ENCODE data around the gene TEX11.
"Not testable (repeated sequence)": the region's sequence is repeated elsewhere in the genome, so short reads cannot be mapped to it uniquely, and the experiment has no call there.

TEX11 gene

GRCh38 chrX:70527053-70527452 lies 381.5 kb downstream of the TEX11 start:
- no peaks in the 10 kb centered on the region for H3F3A ChIP-seq (ENCODE audit: insufficient read depth, low read length)
- no peaks in the 10 kb centered on the region for H3K9me2 ChIP-seq (replicated peaks; ENCODE audit: insufficient read depth, low read length)
- no peaks in the 10 kb centered on the region for H3K27me3 ChIP-seq (replicated peaks; ENCODE audit: insufficient read depth, low read length)
- no peaks in the 10 kb centered on the region for H4K20me1 ChIP-seq (ENCODE audit: insufficient read depth, low read length)
- no peak overlapping the region for H3K4me3 ChIP-seq (ENCODE audit: low read length)
- H3K4me2 ChIP-seq (ENCODE audit: low read depth, low read length), result no peak overlapping the region
- H3K9me3 ChIP-seq (replicated peaks; ENCODE audit: insufficient read depth, low read length), result no peaks in the 10 kb centered on the region
- no peak overlapping the region for H3K9ac ChIP-seq (ENCODE audit: low read length)
- no peak overlapping the region for H2AFZ ChIP-seq (ENCODE audit: low read length)
- H3K27ac ChIP-seq (ENCODE audit: low read length), result no peak overlapping the region
- no peak for DNase-seq
- TF ChIP-seq EZH2 (optimal IDR thresholded peaks at IDR 0.05; ENCODE audit: low read depth, low read length) (no peak), CTCF (IDR thresholded peaks at IDR 0.05; ENCODE audit: low read length) (no peak), EZH2phosphoT487 (IDR thresholded peaks at IDR 0.05; ENCODE audit: low read length) (no peak)
- H3K79me2 ChIP-seq (ENCODE audit: low read length), result no peaks in the 10 kb centered on the region
- H3K4me1 ChIP-seq (ENCODE audit: low read length), result peaks cover 9% of the 10 kb centered on the region
- H3K36me3 ChIP-seq (replicated peaks; ENCODE audit: insufficient read depth, low read length), result no peaks in the 10 kb centered on the region

GRCh38 chrX:70525733-70526132 lies 382.8 kb downstream of the TEX11 start:
- H3K27me3 ChIP-seq (replicated peaks; ENCODE audit: insufficient read depth, low read length), result no peaks in the 10 kb centered on the region
- H3K27ac ChIP-seq (ENCODE audit: low read length), result no peak overlapping the region
- H2AFZ ChIP-seq (ENCODE audit: low read length), result no peak overlapping the region
- H3F3A ChIP-seq (ENCODE audit: insufficient read depth, low read length), result no peaks in the 10 kb centered on the region
- no peaks in the 10 kb centered on the region for H3K79me2 ChIP-seq (ENCODE audit: low read length)
- no peaks in the 10 kb centered on the region for H3K9me2 ChIP-seq (replicated peaks; ENCODE audit: insufficient read depth, low read length)
- peaks cover 9% of the 10 kb centered on the region for H3K4me1 ChIP-seq (ENCODE audit: low read length)
- no peak for TF ChIP-seq EZH2phosphoT487 (IDR thresholded peaks at IDR 0.05; ENCODE audit: low read length)
- TF ChIP-seq CTCF (IDR thresholded peaks at IDR 0.05; ENCODE audit: low read length), result no peak
- TF ChIP-seq EZH2 (optimal IDR thresholded peaks at IDR 0.05; ENCODE audit: low read depth, low read length), result no peak
- no peak overlapping the region for H3K4me3 ChIP-seq (ENCODE audit: low read length)
- DNase-seq, result no peak
- no peaks in the 10 kb centered on the region for H4K20me1 ChIP-seq (ENCODE audit: insufficient read depth, low read length)
- no peak overlapping the region for H3K9ac ChIP-seq (ENCODE audit: low read length)
- H3K9me3 ChIP-seq (replicated peaks; ENCODE audit: insufficient read depth, low read length), result no peaks in the 10 kb centered on the region
- no peak overlapping the region for H3K4me2 ChIP-seq (ENCODE audit: low read depth, low read length)
- no peaks in the 10 kb centered on the region for H3K36me3 ChIP-seq (replicated peaks; ENCODE audit: insufficient read depth, low read length)

- H3K27me3 ChIP-seq (replicated peaks; ENCODE audit: insufficient read depth, low read length); H3K79me2 ChIP-seq (ENCODE audit: low read length); H3K36me3 ChIP-seq (replicated peaks; ENCODE audit: insufficient read depth, low read length); H3K9me2 ChIP-seq (replicated peaks; ENCODE audit: insufficient read depth, low read length); H3K9me3 ChIP-seq (replicated peaks; ENCODE audit: insufficient read depth, low read length); H3F3A ChIP-seq (ENCODE audit: insufficient read depth, low read length); H3K4me3 ChIP-seq (ENCODE audit: low read length); H4K20me1 ChIP-seq (ENCODE audit: insufficient read depth, low read length); H3K4me2 ChIP-seq (ENCODE audit: low read depth, low read length); H3K4me1 ChIP-seq (ENCODE audit: low read length); H3K27ac ChIP-seq (ENCODE audit: low read length); DNase-seq; H2AFZ ChIP-seq (ENCODE audit: low read length); H3K9ac ChIP-seq (ENCODE audit: low read length): not testable (repeated sequence)
These were observed 392.8 kb downstream of the TEX11 start for GRCh38 chrX:70515692-70516091.

- H3K4me1 ChIP-seq (ENCODE audit: low read length); H3K4me3 ChIP-seq (ENCODE audit: low read length); H3K79me2 ChIP-seq (ENCODE audit: low read length); DNase-seq; H2AFZ ChIP-seq (ENCODE audit: low read length); H3K9me3 ChIP-seq (replicated peaks; ENCODE audit: insufficient read depth, low read length); H3K9ac ChIP-seq (ENCODE audit: low read length); H3K27me3 ChIP-seq (replicated peaks; ENCODE audit: insufficient read depth, low read length); H4K20me1 ChIP-seq (ENCODE audit: insufficient read depth, low read length); H3K36me3 ChIP-seq (replicated peaks; ENCODE audit: insufficient read depth, low read length); H3K4me2 ChIP-seq (ENCODE audit: low read depth, low read length); H3K27ac ChIP-seq (ENCODE audit: low read length); H3F3A ChIP-seq (ENCODE audit: insufficient read depth, low read length); H3K9me2 ChIP-seq (replicated peaks; ENCODE audit: insufficient read depth, low read length): not testable (repeated sequence)
These were observed 393.2 kb downstream of the TEX11 start for GRCh38 chrX:70515270-70515669.

All from MM.1S (cell line).